ENCODE results near the gene UBE2E3.

The UBE2E3 gene

GRCh38 chr2:180980106-180980942 lies at the start of gene UBE2E3:
Gene UBE2E3, plus strand, starts transcription at chr2:180980605. Its CDS starts 1,438 bp downstream, at chr2:180982043.
- POLR2A ChIA-PET, result interaction anchor here (0.6 to 1.1 kb wide), 5 partner anchors 9 to 1161 kb away, joined by 4 to 6 read pairs (median 4); no protein-coding TSS in a partner anchor
- Histone ChIP-seq H3K36me3 (ENCODE audit: control insufficient read depth in 2 of 2, insufficient read depth in 1 of 2, low read length in 2 of 2) (peaks cover 0 to 21% of the 10 kb centered on the region in 2 experiments; a peak in 1 of 3 replicates), H3K27ac (ENCODE audit: extremely low read depth, low read depth, low read length) (peak within 1 kb of the TSS; percentile 83)
- TF ChIP-seq PRDM10 (tag by site-specific recombination; IDR thresholded peaks at IDR 0.05), result peak; percentile 95
- peak; percentile 68 for TF ChIP-seq ZXDB (tag by site-specific recombination; IDR thresholded peaks at IDR 0.05)
- TF ChIP-seq SP2 (tag by site-specific recombination; IDR thresholded peaks at IDR 0.05), result peak; percentile 41
- no peak for TF ChIP-seq AEBP2 (tag by site-specific recombination; IDR thresholded peaks at IDR 0.05; ENCODE audit: borderline replicate concordance)
- no peak for TF ChIP-seq ZBTB6 (tag by site-specific recombination; IDR thresholded peaks at IDR 0.05)
- no peak for TF ChIP-seq ZNF626 (tag by site-specific recombination; IDR thresholded peaks at IDR 0.05)
- TF ChIP-seq GLIS1 (tag by site-specific recombination; IDR thresholded peaks at IDR 0.05), result peak; percentile 52
- TF ChIP-seq ZNF560 (tag by site-specific recombination; IDR thresholded peaks at IDR 0.05; ENCODE audit: borderline replicate concordance), result no peak
- TF ChIP-seq ZNF664 (tag by site-specific recombination; IDR thresholded peaks at IDR 0.05), result no peak
- no peak for TF ChIP-seq ZBTB11 (tag by site-specific recombination; conservative IDR thresholded peaks at IDR 0.05; ENCODE audit: low read depth)
- no peak for TF ChIP-seq HIC1 (tag by site-specific recombination; IDR thresholded peaks at IDR 0.05)
- TF ChIP-seq GLIS2 (tag by site-specific recombination; IDR thresholded peaks at IDR 0.05), result peak; percentile 55
- TF ChIP-seq ZNF600 (tag by site-specific recombination; IDR thresholded peaks at IDR 0.05), result 0 out of 2 replicates have a peak, but pooled peaks have one; percentile 25
- peak; percentile 78 for TF ChIP-seq ZBTB48 (tag by site-specific recombination; IDR thresholded peaks at IDR 0.05)
- peak; percentile 66 for TF ChIP-seq ZBTB8A (tag by site-specific recombination; IDR thresholded peaks at IDR 0.05)
- no peak for TF ChIP-seq ZNF266 (tag by site-specific recombination; IDR thresholded peaks at IDR 0.05; ENCODE audit: low read depth)
- TF ChIP-seq ZFHX2 (tag by site-specific recombination; conservative IDR thresholded peaks at IDR 0.05), result peak; percentile 43; the same call in 1 of the 2 replicates
- TF ChIP-seq ZFP3 (tag by site-specific recombination; IDR thresholded peaks at IDR 0.05; ENCODE audit: low read depth), result no peak
- peak; percentile 67 for TF ChIP-seq ZNF423 (tag by site-specific recombination; IDR thresholded peaks at IDR 0.05)
- peak; percentile 50 for TF ChIP-seq ZBTB26 (tag by site-specific recombination; optimal IDR thresholded peaks at IDR 0.05)
- TF ChIP-seq YY1 (tag by site-specific recombination; IDR thresholded peaks at IDR 0.05), result no peak; the same call in 1 of the 2 replicates

More at GRCh38 chr2:180980106-180980942, at the start of gene UBE2E3:
- H3K4me3 ChIP-seq (ENCODE audit: low read depth, low read length), result peak within 1 kb of the TSS; percentile 82
- H3K4me1 ChIP-seq (ENCODE audit: control insufficient read depth, insufficient read depth, low read length), result peaks cover 8% of the 10 kb centered on the region; the same call in 1 of the 2 replicates
- no peaks in the 10 kb centered on the region for H3K9me3 ChIP-seq (ENCODE audit: control insufficient read depth, insufficient read depth, low read depth, low read length)
- CTCF ChIA-PET, result interaction anchor here (0.6 to 2.1 kb wide), 7 partner anchors 10 to 290 kb away, joined by 3 to 6 read pairs (median 4); no protein-coding TSS in a partner anchor

Measured in HEK293 (cell line).